Testis (tissue), 2 donors: ENCODE data around the gene RRAD.

Experiments
- POLR2A ChIP-seq: fragments of 450-650 bp; IDR thresholded peaks from one replicate; pipeline ENCODE4 v1.6.1; 2017; ENCODE audit warnings: antibody characterized with exemption, mild to moderate bottlenecking, moderate library complexity
- TF ChIP-seq, protein P1 (sequence below), 3 experiments: fragments of 450-650 bp in 2 of 3; fragments of 200-600 bp in 1 of 3; sonication (generic) in 1 of 3; IDR thresholded peaks; one replicate each; pipeline ENCODE4 v1.5.1; 2016 to 2019; ENCODE audit warnings: antibody characterized with exemption in 3 of 3, mild to moderate bottlenecking in 2 of 3, moderate library complexity in 1 of 3

DNA sequence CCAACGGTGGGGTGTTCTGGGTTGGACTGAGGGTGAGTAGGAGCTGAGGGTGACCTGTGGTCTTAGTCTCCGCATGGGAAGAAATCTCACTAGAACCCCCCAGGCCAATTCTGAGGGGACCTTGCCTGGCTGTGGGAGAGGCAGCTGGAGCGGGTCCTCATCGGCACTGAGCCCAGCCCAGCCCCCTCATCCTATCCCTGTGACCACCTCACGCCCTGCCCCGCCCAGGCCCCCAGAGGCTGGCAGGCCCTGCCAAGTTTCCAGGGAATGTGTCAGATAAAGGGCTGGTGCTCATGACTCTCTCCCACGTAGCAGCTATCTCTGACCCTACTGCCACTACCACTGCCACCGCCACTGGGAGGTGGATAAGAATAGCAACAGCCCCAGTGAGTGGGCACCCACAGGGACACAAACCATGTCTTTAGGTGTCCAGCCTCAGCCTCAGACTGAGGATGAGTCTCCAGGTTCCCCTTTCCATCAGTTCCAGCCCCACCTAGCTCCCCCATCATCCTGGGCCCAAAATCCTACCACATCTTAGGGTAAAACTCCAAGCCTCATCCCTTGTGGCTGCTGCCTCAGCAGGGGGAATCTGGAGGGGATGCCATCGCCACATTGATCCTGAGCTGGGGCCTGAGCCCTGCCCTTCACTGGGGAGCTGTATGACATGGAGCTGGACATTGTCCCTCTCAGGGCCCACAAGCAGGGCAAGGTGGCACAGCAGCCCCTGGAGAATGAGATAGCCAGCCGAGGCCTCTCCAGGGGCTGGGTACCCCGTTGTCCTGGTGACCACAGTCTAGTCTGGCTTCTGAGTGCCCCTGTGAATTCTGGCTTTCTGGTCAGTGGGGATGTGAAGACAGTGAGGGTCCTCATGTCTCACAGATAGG is 21.5 kb downstream of the RRAD start:
- TF ChIP-seq, protein P1, sequence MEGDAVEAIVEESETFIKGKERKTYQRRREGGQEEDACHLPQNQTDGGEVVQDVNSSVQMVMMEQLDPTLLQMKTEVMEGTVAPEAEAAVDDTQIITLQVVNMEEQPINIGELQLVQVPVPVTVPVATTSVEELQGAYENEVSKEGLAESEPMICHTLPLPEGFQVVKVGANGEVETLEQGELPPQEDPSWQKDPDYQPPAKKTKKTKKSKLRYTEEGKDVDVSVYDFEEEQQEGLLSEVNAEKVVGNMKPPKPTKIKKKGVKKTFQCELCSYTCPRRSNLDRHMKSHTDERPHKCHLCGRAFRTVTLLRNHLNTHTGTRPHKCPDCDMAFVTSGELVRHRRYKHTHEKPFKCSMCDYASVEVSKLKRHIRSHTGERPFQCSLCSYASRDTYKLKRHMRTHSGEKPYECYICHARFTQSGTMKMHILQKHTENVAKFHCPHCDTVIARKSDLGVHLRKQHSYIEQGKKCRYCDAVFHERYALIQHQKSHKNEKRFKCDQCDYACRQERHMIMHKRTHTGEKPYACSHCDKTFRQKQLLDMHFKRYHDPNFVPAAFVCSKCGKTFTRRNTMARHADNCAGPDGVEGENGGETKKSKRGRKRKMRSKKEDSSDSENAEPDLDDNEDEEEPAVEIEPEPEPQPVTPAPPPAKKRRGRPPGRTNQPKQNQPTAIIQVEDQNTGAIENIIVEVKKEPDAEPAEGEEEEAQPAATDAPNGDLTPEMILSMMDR (IDR thresholded peaks at IDR 0.05) = no peak
- TF ChIP-seq POLR2A = no peak
